SK-N-DZ (cell line): Measurements from ENCODE around the gene PDE1A.

Experiments used
- DNase-seq: peaks from one replicate; pipeline ENCODE4 v3.0.0-alpha.2; 2015; ENCODE audit warnings: low spot score

The PDE1A gene

DNA sequence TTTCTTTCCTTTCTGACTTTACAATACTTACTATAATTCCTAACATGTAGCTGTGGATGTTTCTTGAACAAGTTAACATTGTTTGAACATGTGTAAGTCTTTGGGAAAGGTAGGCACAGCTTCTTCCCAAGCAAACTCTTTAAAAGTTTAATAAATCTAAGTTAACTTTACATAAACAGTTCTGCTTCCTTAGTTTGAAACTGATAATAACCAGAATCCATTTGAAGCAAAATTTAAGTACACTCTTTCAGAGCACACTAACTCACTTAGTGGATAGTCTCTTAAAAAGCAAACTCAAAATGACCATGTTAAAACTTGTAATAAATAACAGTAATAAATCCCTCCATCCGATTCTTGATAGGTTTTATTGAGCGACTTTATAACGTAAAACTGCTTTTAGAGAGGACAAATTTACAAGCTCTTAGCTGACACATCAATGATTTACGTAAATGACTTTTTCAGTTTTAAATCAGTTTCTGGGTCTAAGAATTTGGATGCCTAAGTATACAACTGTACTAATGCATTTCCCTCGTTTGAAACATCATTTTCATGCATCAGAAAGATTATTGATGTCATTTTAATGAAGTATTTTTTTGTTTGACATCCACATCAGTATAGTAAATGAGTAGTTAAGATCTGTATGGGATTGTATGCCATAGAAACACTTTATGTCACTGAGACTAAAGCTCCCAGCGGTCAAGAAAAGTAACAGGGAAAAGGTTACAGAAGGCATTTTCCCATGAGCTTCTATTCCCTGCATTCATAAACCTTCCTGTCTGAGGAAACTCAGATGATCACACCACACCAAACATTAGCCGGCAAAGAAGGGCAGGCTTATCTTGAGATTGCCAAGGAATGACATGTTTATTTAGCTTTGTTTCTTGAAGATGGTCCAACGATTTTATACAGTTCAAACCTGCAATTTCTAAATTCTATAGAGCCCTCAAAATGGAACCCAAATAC, 67.5 kb downstream of the PDE1A start:
- no peak for DNase-seq

DNA sequence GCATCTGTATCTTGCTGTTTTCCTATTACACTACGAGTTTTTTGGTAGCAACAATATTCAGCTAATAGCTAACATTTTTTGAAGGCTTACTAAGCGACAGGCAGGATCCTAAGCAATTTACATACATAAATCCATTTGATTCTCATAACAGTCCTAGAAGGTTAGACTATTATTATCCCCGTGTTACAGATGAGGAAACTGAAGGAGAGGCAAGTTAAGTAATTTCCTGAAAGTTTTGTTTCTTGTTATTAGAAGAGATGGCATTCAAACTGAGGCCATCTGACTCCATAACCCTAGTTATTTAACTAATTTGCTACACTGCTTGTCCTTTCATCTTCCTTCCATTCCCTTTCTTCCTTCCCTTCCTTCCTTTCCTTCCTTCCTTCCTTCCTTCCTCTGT, 68.2 kb downstream of the PDE1A start:
- no peak for DNase-seq

DNA sequence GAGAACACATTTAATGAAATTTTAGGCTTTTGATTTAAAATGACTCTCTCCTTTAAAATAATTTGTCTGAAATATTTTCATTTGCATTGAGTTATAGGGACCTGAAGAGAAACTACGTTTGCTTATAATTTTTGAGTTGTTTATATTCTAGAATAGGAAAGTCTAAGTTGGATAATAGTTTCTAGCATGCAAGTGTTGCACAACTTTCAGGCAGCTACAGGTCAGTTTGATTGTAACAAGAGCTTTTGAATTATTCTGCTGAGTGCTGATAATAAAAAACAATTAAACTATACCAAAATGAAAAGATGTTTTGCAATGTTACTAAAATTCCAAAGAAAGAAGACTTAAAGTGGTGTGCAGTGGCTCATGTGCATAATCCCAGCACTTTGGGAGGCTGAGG, 71.0 kb downstream of the PDE1A start:
- DNase-seq: no peak

DNA sequence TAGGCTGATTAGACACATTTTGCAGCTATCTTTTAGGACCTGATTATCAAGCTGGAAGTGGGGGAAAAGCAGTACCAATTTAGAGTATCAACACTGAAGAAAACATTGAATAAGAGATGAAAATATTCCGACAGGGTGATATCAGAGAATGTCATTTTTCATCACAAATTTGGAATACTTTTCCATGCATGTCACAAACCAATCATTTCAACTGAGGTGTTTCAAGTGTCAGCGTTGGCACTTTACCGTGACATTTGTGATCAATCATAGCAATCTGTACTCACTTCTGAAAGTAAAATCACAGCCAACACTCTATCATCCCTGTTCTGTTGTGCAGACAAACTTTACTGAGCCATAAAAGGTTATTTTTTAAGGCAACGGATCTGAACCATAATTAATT, 75.4 kb downstream of the PDE1A start:
- DNase-seq: no peak

DNA sequence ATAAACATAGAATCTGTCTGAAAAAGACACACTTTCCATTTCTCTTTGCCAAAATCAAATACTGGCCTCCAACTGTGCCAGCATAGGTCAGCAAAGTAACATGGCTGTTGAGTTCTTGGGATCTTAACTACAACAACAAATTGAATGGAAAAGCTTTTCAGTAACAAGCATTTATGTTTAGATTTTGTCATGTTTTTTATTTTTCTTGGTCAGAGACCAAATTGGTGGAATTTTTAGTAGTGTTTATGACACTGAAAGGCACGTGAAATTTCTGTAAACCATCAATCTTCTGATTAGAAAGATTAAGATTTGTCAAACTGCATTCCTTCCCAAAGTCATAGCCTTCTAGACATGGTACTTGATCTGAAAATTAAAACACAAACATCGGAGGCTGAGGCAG, 77.6 kb downstream of the PDE1A start:
- DNase-seq: no peak

DNA sequence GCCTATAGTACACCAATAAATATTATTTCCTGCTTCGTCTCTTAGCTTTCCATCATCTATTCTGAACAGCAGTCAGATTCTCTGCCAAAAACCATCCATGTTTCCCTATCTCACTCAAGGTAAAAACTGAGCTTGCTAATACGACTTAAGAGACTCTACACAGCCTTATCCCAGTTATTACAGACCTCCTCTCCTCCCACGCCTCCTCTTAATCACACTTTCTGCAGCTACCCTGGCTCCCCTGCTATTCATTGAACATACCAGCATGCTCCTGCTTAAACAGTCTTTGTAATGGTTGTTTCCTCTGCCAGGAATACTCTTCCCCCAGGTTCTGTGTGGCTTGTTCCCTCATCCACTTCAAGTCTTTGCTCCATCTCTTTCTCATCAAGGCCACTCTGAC, 81.5 kb downstream of the PDE1A start:
- DNase-seq: no peak

DNA sequence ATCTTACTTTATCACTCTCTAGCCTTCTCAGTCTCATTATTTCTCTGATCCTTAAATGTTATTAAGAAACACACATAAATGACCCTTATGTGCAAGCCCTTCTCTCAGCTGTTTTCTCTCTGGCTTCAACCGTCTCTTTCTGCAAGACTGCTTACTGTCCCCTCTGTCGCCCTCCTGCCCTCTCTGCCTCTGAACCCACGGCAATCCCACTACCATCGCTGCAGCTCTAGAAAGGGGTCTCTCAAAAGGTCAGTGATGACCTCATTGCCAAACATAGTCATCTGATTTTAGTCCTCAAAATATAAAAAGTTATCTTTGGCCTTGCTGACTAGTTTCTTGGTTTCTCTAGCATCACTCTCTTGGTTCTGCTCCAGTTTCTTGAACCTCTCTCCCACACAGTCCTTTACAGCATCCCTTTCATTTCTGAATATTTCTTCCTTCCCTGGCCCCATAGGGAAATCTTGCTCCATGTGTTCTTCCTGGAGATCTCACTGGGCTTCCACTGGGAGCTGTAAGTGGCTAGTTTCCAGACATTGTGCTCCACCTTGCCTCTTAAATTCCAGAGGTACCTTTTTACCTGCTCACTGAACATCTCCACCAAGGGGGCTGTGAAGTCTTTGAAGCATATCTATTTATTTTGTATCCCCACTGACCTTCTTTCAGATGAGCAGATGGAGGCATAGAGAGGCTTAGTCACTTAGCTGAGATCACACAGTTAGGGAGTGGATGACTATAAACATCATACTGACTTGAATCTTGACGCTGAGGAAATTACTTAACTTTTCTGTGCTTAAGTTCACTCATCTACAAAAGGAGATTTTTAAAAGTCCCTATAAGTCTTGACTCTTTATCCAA, 96.2 kb downstream of the PDE1A start:
- DNase-seq: no peak

DNA sequence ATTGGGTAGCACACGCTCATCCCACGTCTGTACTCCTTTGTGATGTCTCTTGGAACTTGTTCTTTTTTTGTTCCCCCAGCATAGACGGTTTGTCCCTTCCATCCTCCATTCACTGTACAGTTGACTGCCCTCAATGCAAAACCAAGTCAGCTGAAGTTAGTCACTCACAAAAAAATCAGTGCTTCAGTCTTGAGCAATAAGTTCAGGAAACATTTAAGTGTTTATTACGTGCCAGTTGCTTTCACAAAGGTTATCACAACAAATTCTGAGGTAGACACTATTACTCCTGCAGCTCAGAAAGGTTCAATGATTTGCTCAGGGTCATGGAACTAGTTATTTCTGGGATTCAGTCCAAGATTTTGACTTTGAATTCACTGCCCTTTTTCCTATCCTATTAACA, 102.2 kb downstream of the PDE1A start:
- no peak for DNase-seq

DNA sequence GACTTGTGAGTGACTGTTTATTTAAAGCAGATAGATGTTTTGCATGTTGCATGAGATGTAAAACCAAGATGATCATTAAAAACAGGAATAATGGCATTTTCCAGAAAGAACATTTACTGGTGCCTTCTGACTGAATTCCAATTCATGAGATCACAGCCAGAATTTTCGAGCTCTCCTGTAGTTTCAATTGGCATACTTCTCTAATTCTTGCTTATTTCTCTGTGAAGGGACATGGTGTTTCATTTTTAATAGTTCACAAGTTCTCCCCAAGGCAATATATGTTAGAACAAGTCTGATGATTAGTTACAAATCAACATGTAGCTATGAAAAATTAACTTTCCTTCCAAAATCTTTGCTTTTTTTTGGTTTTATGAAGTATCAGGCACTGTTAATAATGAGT, 105.7 kb downstream of the PDE1A start:
- DNase-seq: no peak

DNA sequence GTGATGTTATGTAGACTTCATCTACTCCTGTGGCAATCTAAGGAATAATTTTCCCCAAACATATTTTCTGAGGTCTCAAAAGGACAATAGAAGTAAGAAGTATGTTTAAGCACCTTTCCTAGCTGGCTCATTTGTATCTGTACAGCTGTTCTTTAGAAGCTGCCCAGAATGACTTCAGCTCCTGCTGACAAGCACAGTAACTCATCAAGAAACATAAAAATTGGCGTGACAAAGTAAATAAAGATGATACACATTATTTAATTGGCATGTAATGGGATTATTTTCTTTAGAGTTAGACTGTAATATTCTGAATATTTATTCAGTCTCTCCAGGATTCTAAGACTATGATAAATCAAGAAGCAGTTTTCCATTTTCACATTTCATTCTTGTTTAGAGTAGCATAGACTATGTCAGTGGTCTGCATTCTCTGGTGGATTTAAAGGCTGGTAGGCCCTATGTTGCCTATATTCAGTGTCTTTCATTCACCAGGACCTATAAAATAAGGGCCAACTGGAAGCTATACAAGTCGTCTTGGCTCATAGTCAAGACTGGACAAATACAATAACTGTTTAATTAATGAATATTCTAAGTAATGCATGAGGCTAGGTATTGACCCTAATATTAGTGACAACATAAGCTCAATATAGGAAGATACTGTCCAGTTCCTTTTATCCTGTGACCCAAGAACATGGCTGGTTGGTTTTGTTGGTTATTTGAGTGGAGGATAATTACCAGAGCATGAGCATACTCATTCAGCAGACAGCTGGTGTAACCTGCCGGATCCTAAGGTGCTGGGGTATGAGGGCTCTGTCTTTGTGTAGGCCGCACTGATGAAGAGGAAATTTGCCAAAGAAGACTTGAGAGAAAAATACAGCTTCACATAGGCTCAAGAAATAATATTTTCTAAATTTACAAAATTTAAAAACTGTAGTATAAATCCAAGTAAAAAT, 107.0 kb downstream of the PDE1A start:
- no peak for DNase-seq

DNA sequence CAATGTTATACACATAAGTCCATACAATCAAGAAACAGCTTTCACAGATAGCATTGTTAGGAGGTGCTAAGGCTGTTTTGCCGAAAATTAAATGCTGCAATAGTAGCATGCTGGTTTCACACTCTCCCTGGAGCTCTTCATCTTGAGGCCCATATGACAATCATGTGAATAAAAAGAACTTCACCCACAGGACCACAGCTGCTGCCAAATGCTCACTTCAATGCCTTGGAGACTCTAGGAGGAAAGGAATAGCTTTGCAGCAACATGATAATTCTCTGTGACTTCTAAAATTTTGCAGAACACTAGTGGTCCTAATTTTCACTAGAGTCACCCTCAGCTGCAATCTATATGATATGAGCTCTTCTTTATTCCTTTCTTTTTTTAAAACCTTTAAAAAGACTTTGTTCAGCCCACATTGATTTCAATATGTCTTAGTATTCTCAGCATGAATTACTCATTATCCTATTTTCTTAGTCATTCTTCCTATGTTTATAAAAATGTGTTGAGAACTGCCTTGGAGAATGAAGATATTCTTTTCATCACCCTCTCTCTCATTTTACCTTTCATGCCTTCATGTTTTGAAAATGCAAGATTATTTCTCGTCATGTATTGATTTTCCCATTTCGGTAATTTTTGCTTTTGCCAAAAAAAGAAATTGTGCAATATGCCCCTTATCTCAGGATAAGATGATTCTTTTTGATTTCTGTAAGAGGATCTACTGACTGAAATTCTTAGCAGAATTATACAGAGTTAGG, 108.2 kb downstream of the PDE1A start:
- no peak for DNase-seq

DNA sequence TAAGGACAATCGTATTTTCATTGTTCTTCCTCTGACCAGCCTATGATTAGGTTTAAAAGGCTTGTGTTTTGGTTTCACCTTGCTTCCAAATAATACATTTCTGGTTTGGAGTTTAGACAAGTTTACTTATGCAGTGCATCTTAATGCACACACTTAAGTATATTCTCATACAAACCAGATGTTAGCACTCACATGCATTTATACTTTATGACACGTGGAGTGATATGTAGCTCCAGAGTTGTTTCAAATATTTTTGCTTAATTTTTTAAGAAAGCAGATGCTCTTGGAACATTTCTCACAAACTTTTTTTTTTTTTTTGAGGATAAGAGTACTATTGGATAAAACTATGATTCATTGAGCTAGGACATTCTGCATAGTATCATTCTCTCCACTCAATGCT, 109.9 kb downstream of the PDE1A start:
- no peak for DNase-seq

DNA sequence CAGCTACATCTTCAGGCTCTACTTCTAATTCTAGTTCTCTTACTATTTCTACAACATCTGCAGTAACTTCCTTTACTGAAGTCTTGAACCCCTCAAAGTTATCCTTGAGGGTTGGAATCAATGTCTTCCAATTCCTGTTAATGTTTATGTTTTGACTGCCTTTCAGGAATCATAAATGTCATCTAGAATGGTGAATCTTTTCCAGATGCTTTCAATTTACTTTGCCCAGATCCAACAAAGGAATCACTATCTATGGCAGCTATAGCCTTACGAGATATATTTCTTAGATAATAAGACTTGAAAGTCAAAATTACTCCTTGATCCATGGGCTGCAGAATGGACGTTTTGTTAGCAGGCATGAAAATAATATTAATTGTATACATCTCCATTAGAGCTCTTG, 123.9 kb downstream of the PDE1A start:
- no peak for DNase-seq

DNA sequence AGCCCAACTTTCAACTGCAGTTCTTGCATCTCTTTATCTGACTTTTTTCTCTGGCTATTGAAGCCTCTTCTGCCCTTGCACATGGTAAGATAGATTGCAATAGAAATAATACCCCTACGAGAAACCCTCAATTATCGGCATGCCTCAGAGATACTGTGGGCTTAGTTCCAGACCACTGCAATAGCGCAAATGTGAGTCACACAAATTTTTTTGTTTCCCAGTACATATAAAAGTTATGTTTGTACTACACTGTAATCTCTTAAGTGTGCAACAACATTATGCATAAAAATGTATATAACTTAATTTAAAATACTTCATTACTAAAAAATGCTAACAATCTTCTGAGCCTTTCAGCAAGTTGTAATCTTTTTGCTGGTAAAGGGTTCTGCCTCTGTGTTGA, 124.7 kb downstream of the PDE1A start:
- DNase-seq: no peak

DNA sequence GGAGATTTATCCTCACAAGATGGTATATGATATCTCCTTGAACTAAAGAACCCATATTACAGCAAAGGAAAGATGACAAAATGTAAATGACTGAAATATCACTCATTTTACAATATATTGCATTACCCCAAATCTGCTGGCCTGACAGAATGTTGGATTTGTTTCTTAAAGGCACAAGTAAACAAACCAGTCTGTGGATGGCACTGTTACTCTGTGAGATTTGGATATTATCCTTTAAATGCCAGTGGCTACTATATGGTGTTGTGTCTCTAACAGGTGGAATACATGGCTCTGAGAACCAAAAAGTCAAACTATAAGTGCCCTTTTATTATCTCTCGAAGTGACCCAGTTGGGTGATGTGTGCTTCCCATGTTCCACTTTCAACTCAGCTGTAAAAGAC, 125.7 kb downstream of the PDE1A start:
- no peak for DNase-seq

DNA sequence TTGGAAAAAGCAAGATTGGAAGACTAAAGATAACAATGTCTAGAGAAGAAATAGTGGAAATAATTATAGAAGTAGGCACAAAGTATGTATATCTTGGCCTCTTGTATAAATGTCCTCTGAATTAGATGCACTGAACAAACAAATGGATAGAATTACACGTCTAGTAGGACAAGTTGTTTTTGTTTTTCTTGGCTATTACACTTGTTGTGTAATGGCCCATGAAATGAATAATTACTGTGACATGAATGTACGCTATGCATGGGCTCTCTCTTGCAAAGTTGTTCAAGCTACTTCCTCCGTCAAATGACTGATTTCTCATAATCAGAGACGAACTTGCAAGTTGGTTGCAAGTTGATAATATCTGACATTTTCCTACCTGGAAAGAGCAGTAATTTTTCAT, 126.2 kb downstream of the PDE1A start:
- no peak for DNase-seq

DNA sequence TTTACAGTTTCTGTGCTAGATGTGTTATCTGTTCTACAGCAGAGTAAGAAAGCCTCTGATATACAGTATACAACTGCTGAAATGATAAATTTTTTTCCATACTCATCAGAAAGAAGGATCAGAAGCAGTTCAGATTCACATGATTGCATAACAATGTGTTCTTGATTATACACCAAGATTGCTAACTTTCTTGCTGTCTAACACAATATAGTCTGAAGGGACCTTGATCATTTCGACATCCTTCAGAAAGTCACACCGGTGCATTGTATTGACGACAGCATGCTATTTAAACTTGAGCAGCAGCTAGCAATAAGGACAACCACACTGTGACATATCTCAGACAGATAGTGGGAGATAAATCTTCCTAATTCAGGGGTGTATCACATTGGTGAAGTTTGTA, 127.2 kb downstream of the PDE1A start:
- no peak for DNase-seq

DNA sequence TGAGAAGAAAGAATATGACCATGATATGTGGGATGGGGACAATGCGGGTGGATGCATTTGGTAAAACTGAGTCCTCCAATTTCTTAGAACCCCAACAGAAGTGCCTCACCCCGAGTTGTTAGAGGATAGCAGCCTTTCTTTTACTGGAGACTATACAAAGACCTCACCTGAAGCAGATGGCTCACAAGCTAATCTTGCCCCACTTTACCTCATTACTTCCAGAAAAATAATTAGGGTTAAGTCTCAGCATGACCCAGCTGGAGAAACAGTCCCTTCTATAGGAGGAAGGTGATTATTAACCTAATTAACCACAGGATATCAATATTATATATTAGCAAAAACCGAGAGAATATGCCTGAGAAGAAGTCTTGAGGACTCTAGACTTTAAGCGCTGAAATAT, 128.4 kb downstream of the PDE1A start:
- DNase-seq: no peak

DNA sequence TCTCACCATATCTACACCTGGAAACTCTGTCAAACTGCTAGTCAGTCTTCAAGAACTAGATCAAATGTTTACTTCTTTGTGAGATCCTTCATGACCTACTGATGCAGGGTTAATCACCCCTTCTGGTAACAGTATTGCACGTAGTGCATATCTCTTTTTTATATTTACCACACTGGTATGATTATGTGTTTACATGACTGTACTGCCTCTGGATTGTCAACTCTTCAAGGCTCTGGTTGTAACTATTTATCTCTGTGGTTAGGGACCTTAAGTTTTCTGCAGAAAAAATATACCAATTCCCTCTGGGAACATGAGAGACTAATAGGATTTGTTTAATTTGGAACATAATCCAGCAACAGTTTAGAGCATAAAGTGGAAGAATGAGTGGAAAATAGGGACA, 135.5 kb downstream of the PDE1A start:
- no peak for DNase-seq

DNA sequence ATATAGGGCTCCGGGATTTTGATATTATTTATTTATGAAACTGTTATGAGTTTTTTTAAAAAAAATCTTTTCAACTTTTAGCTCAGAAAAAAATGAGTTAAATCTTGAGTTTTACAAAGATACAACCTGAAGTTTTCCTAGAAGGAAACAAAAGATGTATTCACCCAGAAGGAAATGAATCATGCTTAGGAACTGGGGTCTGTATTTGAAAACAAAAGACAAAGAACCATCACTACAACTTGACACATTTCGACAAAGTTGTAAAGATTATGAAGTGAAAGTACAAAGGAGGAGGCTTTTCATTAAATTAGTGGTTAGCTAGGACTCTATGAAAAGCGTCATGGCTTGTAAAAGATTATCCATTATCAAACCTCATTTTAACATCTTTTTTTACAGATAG, 143.3 kb downstream of the PDE1A start:
- DNase-seq: no peak

DNA sequence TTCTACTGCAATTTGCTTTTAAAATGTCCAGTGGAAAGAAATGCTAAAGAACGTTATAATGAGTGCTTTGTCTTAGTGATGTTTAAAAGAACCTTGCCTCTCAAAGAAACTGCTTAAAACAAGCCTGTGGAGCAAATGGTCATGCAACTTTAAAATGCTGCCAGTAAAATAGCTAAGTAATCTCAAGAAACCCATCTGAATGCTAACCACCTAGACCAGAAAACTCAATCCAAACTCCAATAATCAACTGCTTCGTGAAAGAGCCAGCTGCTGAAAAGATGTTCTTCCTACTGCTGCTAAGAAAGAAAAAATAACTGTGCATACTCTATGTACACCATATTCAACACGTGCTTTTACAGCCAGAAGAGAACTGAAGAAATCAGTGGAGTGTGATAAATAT, 145.6 kb downstream of the PDE1A start:
- no peak for DNase-seq
